Activated CD4-positive, alpha-beta T cell treated with anti-CD3 and anti-CD28 coated beads, Interleukin-2, amount 50 U/mL, for 16 hours (primary cell): ENCODE measurements around the gene MAML2.

Experiments
- DNase-seq: peaks from one replicate; pipeline ENCODE4 v3.0.0-alpha.2; 2020

MAML2 gene

DNA sequence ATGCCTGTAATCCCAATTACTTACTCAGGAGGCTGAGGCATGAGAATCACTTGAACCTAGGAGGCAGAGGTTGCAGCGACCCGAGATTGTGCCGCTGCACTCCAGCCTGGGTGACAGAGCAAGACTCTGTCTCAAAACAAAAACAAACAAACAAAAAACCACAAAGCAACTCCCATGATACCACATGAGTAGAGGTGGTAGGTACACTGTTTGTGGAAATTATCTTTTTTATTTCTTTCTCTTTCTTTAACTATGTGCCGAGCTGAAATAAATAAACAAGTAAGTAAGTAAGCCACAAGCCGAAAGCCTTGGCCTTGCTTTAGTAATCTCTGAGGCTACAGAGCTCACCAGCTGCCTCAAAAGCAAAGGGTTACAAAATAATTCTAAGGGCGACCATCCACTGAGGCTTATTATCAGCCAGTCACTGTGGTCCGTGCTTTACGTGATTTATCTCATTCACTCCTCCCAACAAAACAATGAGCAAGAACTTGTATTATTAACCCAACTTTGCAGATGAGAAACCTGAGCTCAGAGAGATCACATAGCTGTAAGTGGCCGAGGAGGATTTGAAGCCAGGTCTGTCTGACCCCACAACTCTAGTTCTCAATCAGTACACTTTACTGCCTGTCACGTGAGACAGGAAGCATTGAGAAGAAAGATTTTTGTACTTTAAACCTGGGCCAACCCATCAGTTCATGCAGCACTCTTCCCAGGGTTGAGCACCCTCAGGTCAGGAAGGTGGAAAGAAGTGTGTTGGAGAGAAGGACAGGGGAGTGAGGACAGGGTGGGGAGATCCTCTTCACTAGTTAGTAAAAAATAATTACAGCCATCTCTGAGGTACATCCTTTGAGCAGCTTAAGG, 349.3 kb downstream of the MAML2 start:
- no peak for DNase-seq

DNA sequence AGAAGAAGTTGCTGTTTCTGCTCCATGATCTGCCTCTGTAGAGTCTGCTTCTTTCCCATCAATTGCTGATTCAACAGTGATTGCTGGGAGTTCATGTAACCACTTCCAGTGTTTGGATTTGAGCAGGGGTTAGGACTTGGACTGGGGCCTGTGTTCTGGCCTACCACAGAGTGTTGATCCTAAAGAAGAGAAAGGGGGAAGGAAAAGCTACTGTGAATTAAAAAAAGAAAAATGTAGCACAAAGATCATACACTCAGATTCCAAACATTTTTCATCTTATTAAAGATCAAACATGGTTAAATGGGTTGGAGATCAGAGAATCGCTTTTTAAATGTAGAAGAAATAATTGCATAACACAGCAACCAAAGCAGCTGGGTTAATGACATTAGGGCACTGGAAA, 351.4 kb downstream of the MAML2 start:
- no peak for DNase-seq

GRCh38 chr11:95991101-95991500, 351.9 kb downstream of the MAML2 start:
- DNase-seq: no peak

DNA sequence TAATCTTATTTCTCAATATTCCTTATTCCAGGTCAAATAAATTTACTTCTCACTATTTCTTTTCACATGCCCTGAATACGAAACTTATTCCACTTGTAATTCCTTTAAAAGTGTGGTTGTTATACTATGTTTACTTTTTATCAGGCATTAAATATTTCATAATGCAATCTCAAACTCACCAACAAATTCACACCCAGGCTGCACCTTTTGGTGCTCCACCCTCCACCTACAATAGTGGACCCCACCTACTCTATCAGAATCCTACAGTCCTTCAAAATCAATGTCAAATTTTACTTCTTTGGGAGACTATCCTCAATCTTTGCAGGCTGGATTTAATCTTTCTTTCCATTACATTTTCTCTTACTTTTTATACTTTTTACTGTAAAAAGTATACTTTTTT, 353.2 kb downstream of the MAML2 start:
- no peak for DNase-seq

DNA sequence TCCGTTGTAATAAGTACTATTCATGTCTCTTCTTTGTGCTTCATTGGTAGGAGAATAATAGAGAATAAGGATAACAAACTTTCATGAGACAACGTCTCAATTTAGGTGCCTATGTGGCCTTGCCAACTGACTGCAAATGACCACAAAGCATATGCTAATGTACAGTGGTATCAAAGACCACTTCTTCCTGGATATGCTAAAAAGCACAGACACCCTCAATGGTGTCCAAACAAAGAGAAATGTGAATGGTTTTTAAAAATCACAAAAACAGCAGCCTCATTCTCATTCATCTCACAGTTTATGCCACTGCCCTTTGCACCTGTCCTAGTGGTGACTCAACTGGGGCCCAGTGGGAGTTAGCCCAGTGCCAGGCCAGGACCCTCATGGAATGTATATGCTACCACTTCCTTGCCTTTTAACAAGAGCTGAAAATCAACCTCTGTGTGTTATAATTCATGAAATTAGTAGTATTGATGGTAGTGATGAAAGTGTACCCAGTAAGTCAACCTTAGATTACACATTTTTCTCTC, 353.9 kb downstream of the MAML2 start:
- DNase-seq: no peak

DNA sequence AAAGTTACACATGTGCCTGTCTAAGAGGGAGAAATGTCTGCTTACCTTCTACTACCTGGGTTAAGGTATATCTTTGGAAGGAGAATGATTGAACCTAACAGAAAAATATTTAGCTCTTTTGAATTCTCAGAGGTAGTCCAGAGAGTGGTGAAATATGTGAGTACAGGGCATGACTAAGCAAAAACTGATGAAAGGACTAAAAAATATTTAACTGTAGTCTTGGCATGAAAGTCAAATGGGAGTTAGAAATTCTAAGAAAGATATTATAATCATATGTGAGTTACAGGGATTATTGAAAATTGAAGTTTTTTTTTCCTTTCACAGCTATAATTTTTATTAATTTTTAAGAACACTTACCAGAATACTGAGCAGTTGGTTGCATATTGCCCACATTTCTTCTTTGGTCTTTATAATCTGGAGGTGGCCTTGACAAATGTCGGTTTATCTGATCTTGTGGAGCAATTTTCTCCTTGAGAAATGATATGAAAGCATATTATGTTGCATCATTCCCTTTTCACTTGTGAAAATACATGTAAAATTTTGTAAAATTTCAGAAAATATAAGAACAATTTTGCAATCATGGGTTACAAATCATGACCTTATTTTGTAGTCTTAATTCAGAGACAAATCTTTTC, 357.7 kb downstream of the MAML2 start:
- no peak for DNase-seq

DNA sequence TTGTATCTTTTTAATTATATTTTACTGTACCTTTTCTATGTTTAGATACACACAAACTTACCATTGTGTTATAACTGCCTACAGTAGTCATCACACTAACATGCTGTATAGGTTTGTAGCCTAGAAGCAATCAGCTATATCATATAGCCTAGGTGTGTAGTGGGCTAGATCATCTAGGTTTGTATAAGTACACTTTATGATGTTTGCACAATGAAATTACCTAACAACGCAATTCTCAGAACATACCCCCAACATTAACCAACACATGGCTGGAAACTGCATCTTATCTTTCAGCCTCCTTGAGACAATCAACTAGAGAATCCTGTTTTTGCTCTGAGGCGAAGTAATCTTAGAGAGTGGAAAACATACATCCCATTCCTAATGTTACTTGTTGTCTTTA, 358.9 kb downstream of the MAML2 start:
- DNase-seq: no peak

- no peak for DNase-seq
Observed at GRCh38 chr11:95977534-95978174, 365.3 kb downstream of the MAML2 start.

DNA sequence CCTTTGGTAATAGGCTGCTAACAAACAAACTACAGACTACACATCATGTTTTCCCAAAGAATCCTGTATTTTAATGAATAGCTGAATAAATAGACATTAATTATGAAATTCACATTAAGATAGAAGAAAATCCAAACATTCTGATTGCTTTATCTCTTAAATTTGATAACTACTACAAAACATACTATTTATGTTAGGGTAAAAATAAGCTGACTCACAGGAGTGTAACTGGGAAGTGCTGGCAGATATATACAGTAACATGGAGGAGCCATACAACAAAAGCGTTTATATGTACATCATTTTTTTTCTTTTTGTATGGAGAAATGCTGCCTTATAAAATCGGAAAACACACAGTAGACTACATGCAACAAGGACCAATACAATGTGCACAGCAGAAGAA, 366.4 kb downstream of the MAML2 start:
- no peak for DNase-seq

GRCh38 chr11:95975343-95975742, 367.7 kb downstream of the MAML2 start:
- DNase-seq: no peak

- DNase-seq: no peak
Observed at GRCh38 chr11:95972060-95972459, 370.9 kb downstream of the MAML2 start.

GRCh38 chr11:95968585-95968984, 374.4 kb downstream of the MAML2 start:
- DNase-seq: no peak

DNA sequence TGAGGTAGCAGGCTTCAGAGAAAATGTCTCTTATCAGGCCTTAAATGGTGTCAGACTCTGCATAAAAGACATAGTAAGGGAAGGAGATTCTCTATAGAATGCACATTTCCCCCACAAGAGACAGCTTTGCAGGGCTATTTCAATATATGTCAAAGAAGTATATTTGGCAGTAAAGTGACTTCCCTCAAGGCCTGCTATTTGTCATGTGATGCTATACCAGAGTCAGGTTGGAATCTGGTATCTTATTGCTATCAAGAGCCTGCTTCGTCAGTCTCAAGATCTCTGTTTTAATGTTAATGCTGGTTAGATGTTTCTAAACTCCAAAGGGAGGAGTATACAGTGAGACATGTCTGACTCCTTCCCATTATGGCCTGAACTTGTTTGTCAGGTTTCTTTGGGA, 378.7 kb downstream of the MAML2 start:
- no peak for DNase-seq

- DNase-seq: no peak
Observed at GRCh38 chr11:95961758-95962157, 381.2 kb downstream of the MAML2 start.

GRCh38 chr11:95950905-95951304, 392.1 kb downstream of the MAML2 start:
- no peak for DNase-seq

GRCh38 chr11:95948637-95949036, 394.4 kb downstream of the MAML2 start:
- DNase-seq: no peak

- DNase-seq: no peak
Observed at GRCh38 chr11:95944623-95945022, 398.4 kb downstream of the MAML2 start.

DNA sequence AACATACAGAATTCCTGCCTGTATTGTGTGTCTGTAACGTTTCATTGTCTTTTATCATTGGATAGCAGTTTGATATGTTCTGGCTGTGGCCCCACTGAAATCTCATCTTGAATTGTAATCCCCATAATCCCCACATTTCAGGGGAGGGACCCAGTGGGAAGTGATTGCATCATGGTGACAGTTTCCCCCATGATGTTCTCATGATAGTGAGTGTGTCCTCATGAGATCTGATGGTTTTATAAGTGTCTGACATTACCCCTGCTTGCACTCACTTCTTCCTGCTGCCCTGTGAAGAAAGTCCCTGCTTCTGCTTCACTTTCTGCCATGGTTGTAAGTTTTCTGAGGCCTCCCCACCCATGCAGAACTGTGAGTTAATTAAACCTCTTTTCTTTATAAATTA, 399.4 kb downstream of the MAML2 start:
- DNase-seq: no peak

DNA sequence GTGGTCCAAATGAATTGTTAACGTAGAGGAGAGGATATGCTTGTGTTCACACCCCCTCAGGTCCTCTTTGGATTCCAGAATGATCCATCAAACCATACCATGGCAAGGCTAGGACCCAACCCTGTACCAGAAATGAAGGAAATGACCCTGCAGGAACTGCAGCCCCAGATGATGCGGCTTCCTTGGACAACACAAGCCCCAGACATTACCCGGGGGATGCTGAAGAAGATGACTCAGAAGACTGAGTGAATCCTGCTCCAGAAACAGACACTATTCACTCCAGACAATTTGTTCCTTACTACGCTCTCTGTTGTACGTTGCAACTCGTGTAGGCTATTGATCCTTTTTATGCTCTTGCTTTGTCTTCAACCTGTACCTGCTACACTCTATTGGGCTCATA, 403.9 kb downstream of the MAML2 start:
- no peak for DNase-seq

- no peak for DNase-seq
Observed at GRCh38 chr11:95937358-95937757, 405.6 kb downstream of the MAML2 start.

DNA sequence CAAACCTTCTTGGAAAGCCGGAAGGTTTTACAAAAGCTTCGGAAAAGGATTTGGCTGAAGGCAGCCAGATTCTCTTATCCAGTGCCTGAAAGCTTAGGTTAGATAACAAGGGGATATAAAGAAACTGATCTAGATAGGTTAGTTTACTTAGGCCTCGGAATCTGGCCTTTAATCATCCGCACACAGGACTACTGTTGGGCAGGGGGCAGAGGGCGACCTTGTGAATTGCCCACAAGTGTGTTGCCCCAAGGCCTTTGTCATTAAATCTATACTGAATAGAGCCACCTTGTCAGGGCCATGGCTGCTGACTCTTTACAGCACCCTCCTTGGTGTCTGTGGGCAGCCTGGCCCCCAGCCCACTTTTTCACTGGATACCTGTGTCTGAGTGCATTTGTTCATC, 409.4 kb downstream of the MAML2 start:
- DNase-seq: no peak

DNA sequence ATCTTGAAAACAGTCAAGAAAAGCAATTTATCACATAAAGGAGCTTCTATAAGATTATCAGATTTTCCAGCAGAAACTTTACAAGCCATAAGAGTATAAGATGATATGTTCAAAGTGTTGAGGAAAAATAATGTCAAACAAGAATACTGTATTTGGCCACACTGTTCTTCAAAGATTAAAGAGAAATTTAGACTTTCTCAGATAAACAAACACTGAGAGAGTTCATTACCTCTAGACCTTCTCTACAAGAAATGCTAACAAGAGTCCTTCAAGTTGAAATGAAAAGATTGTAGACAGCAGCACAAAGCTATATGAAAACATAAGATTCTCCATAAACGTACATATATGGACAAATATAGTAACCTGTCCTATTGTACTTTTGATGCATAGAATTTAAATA, 411.1 kb downstream of the MAML2 start:
- no peak for DNase-seq

GRCh38 chr11:95930948-95931347, 412.0 kb downstream of the MAML2 start:
- DNase-seq: no peak

DNA sequence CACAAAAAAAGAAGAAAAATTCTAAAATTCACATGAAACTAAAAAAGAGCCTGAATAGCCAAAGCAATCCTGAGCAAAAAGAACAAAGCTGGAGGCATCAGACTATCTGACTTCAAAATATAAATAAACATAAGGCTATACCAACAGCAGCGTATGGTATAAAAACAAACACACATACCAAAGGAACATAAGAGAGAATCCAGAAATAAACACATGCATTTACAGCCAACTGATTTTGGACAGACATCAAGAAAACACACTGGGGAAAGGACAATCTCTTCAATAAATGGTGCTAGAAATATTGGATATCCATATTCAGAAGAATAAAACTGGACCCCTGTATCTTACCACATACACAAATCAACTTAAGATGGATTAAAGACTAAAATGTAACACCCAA, 416.3 kb downstream of the MAML2 start:
- no peak for DNase-seq
